ENCODE measurements around the gene PAXX.

The PAXX gene, protein sequence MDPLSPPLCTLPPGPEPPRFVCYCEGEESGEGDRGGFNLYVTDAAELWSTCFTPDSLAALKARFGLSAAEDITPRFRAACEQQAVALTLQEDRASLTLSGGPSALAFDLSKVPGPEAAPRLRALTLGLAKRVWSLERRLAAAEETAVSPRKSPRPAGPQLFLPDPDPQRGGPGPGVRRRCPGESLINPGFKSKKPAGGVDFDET

GRCh38 chr9:136991993-136992818 is at the start of gene PAXX:
TSS of gene PAXX (plus strand) at chr9:136992422. CDS start at chr9:136992444, 22 bp downstream.
- peak; percentile 93 to 95 for DNase-seq

- DNase-seq, result no peak
These were observed 49.4 kb upstream of the PAXX start for GRCh38 chr9:136942881-136943230.

- peak in 1 of 2 donors; percentile 31 for DNase-seq
These were observed 48.7 kb upstream of the PAXX start for GRCh38 chr9:136943291-136944211.

GRCh38 chr9:136944212-136944518 is 48.1 kb upstream of the PAXX start:
- no peak for DNase-seq

- peak; percentile 94 to 96 for DNase-seq
These were observed 47.5 kb upstream of the PAXX start, which contains the start of the genes C8G and FBXW5 for GRCh38 chr9:136944519-136945332. TSS of gene C8G (plus strand) at chr9:136945243. CDS start at chr9:136945321, 78 bp downstream. TSS of gene FBXW5 (minus strand) at chr9:136944738. CDS start at chr9:136944083, 655 bp downstream.

DNA sequence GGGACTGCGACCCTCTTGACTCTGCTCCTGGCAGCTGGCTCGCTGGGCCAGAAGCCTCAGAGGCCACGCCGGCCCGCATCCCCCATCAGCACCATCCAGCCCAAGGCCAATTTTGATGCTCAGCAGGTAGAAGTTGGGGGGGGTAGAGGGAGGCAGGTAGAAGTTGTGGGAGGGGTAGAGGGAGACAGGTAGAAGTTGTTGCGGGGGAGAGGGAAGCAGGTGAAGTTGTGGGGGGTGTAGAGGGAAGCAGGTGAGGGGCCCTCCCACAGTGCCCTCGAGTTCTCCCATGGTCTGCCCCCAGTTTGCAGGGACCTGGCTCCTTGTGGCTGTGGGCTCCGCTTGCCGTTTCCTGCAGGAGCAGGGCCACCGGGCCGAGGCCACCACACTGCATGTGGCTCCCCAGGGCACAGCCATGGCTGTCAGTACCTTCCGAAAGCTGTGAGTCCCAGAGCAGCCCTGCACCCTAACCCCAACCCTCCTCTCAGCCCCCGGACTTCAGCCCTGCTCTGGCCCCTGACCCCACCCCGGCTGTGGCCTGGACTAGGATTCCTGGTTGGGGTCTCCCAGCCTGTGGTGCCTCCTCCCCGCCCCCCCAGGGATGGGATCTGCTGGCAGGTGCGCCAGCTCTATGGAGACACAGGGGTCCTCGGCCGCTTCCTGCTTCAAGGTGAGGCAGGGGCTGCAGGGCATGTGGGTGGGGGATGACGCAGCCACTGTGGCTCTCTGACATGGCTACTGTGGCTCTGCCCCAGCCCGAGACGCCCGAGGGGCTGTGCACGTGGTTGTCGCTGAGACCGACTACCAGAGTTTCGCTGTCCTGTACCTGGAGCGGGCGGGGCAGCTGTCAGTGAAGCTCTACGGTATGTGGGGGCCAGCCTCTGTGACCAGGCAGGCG is 46.6 kb upstream of the PAXX start:
- no peak for DNase-seq

GRCh38 chr9:136946228-136947027 is 45.8 kb upstream of the PAXX start:
- no peak for DNase-seq

DNA sequence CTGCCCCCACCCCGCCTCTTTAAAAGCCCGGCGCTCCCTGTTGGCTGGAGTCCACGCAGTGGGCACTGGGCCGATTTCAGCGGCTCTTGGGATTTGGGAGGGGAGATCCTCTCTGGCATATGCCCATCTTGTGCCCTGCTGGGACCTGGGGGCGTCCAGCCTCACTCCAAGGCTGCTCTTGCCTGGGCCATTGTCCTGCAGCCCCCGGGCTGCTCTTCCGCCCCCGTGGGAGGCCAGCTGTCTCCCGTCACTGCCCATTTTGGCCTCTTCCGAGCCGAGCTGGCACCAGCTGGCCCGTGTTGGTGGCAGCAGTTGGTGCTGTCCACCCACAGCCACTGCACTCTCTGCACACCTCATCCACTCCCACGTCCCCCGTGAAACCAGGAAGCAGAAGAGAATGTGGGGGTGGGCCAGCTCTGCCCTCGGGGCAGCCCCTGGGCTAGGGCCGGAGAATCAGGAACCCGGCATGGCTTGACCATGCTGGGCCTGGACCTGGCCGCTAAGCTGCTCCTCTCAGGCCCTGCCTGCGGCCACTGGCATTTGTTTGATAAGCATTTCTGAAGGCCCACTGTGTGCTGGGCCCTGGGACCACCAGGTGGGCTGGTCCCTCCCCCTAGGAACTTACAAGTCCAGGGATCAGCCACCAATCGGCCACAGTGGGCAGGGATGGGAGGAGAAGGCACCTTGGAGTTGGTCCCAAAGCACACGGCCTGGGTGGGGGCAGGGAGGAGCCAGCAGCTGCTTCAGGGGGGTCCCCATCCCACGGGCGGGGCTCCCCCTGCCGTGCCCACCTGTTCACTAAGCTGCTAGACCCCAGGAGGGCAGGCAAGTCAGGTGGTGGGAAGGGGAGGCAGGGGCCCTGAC is 45.0 kb upstream of the PAXX start:
- DNase-seq, result no peak

- DNase-seq, result peak in 1 of 2 donors; percentile 36
These were observed 44.2 kb upstream of the PAXX start for GRCh38 chr9:136947955-136948510.

GRCh38 chr9:136949239-136949816 is 42.9 kb upstream of the PAXX start:
- DNase-seq, result no peak

GRCh38 chr9:136949817-136950655 is 42.2 kb upstream of the PAXX start:
- DNase-seq, result peak; percentile 95 to 97

- no peak for DNase-seq
These were observed 41.5 kb upstream of the PAXX start for GRCh38 chr9:136950656-136951276.

DNA sequence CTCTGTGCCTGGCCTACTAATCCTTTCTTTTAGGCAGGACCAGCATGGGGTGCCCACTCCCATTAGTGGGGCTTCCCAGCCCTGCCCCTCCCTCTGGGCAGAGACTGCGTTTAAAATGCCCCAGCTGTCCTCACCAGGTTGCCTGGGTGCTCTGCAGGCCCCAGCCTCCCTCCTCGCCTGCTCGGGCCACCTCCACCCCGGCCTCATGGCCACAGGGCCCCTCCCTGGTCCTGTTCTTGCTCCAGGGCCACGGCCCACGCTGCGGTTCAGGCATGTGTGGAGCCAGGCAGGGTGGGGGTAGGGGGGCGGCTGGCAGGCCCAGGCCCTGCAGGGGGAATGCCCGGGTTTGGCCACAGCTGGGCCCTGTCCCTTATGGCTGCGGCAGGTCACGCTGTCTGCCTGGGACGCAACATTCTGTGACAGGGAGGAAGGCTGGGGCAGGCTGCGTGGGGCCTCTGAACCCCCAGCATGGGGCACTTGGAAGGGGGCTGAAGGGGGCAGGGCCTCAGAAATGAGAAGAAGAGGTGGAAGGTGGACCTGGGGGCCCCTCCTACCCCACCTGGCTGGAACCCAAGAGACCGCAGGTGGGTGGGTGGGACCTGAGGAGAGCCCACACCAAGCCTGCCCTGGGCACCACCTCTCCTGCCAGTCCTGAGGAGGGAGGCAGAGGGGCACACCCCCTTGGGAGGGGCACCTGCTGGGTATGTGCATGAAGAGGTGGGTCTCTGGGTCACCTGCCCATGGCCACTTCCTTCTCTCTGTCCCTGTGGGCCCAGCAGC is 40.5 kb upstream of the PAXX start, which contains the start of gene LCN12:
Gene LCN12 (plus strand): TSS at position 733 of the 780 bp plus-strand sequence. CDS start 55 bp downstream, outside the sequence.
- no peak for DNase-seq

DNA sequence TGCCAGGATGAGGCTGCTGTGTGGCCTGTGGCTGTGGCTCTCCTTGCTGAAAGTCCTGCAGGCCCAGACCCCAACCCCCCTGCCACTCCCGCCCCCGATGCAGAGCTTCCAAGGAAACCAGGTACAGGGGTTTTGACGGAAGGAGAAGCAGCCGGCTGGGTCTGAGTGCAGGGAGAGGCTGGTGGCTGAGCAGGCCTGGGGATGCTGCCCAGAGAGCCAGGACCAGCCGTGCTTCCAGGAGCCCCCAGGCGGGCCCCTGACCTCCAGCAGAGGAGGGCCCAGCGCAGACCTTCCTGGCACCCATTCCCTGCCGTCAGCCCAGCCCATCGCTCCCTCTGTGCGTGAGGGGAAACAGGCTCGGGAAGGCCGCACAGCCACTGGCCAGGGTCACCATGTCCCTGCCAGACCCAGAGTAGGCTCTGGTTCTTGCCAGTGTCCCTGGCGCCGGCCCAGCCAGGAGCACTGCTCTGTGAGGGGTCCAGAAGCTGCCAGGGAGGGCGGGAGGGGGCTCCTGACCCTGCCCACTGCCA is 39.8 kb upstream of the PAXX start:
- no peak for DNase-seq

DNA sequence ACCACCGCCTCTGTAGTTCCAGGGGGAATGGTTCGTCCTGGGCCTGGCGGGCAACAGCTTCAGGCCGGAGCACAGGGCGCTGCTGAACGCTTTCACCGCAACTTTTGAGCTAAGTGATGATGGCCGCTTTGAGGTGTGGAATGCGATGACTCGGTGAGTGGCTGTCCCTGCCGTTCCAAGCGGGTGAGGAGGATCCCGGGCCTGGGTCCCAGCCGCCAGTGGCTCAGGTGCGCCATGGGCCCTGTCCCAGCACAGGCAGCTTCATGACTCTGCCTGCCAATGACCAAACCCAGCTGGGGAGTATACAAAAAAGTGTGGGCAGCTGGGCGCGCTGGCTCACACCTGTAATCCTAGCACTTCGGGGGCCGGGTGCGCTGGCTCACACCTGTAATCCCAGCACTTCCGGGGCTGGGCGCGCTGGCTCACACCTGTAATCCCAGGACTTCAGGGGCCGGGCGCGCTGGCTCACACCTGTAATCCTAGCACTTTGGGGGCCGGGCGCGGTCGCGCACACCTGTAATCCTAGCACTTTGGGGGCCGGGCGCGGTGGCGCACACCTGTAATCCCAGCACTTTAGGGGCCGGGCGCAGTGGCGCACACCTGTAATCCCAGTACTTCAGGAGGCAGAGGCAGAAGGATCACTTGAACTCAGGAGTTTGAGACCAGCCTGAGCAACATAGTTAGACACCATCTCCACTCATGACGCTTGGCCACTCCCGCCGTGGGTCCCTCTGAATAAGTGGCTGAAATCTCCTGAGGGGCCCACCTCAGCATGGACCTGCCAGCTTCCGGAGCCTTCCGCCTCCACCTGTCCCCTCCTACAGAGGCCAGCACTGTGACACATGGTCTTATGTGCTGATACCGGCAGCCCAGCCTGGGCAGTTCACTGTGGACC is 39.1 kb upstream of the PAXX start:
- DNase-seq, result no peak
